HFFc6 (cell line): Measurements from ENCODE around the gene EVC. TPM values are rescaled to one million over a fixed set of nuclear protein-coding genes. Genes with fewer than 3 reads are reported as not detected.
"Not testable (repeated sequence)": the region's sequence is repeated elsewhere in the genome, so short reads cannot be mapped to it uniquely, and the experiment has no call there.

ENCODE experiments used
- DNase-seq: peaks from one replicate; pipeline ENCODE4 v3.0.0-alpha.2; 2018
- H3K27ac Mint-ChIP-seq: 2 replicates; pipeline ENCODE4 v1.8.0; 2020; ENCODE audit warnings: mild to moderate bottlenecking, mixed read lengths
- H3K27me3 Mint-ChIP-seq: 2 replicates; pipeline ENCODE4 v1.8.0; 2021; ENCODE audit warnings: mild to moderate bottlenecking, moderate library complexity, mixed read lengths; ENCODE audit not compliant: insufficient read depth
- H3K36me3 Mint-ChIP-seq: 2 replicates; pipeline ENCODE4 v1.8.0; 2021; ENCODE audit warnings: low read depth, mixed read lengths
- H3K4me1 Mint-ChIP-seq: 2 replicates; pipeline ENCODE4 v1.8.0; 2020; ENCODE audit warnings: low read depth, mixed read lengths
- H3K4me3 Mint-ChIP-seq: 2 replicates; pipeline ENCODE4 v1.8.0; 2020; ENCODE audit warnings: mild to moderate bottlenecking, moderate library complexity, mixed read lengths
- H3K9me3 Mint-ChIP-seq: 2 replicates; pipeline ENCODE4 v1.8.0; 2020; ENCODE audit warnings: mild to moderate bottlenecking, mixed read lengths
- CTCF ChIP-seq: fragments of 200-600 bp; sonication (generic); IDR thresholded peaks from 2 replicates; pipeline ENCODE4 v1.5.0; 2021; ENCODE audit warnings: antibody characterized with exemption, mild to moderate bottlenecking
- total RNA-seq, 6 experiments: library from RNA; stranded (reverse); fragmentation: NEBNext Ultra II Directional; extraction: Animal tissue kit (Norgen Biotek cat#: 25700); gene quantifications; 2 replicates in 1 of 6; 3 replicates in 5 of 6; pipeline ENCODE4 v1.2.3, GENCODE V29; 2021

Gene EVC
- total RNA-seq, 6 experiments from 2014 or later = 30.7 to 40.9 (median 33.7) TPM

- Mint-ChIP-seq H3K4me1 (peaks cover 96% of the 10 kb centered on the region), H3K36me3 (peaks cover 64% of the 10 kb centered on the region), H3K4me3 (no peak overlapping the region), H3K9me3 (0 out of 2 replicates have a peak, but pooled peaks cover under 1% of the 10 kb centered on the region), H3K27ac (peak overlapping the region; percentile 77), H3K27me3 (peaks cover 3% of the 10 kb centered on the region; the same call in 1 of the 2 replicates)
- no peak for TF ChIP-seq CTCF
- no peak for DNase-seq
Observed at GRCh38 chr4:5720980-5721379, 10.0 kb downstream of the EVC start.

GRCh38 chr4:5721923-5722322, 10.9 kb downstream of the EVC start:
- peak overlapping the region; percentile 66 for H3K4me3 Mint-ChIP-seq
- H3K4me1 Mint-ChIP-seq = peaks cover 90% of the 10 kb centered on the region
- peaks cover 3% of the 10 kb centered on the region; the same call in 1 of the 2 replicates for H3K27me3 Mint-ChIP-seq
- DNase-seq = no peak
- H3K36me3 Mint-ChIP-seq = peaks cover 59% of the 10 kb centered on the region
- 0 out of 2 replicates have a peak, but pooled peaks cover 3% of the 10 kb centered on the region for H3K9me3 Mint-ChIP-seq
- peak overlapping the region; percentile 77 for H3K27ac Mint-ChIP-seq
- TF ChIP-seq CTCF = no peak

GRCh38 chr4:5722328-5722727, 11.3 kb downstream of the EVC start:
- Mint-ChIP-seq H3K27ac (peak overlapping the region; percentile 77), H3K36me3 (peaks cover 55% of the 10 kb centered on the region), H3K27me3 (peaks cover 3% of the 10 kb centered on the region; the same call in 1 of the 2 replicates), H3K9me3 (0 out of 2 replicates have a peak, but pooled peaks cover 3% of the 10 kb centered on the region), H3K4me3 (peak overlapping the region; percentile 66), H3K4me1 (peaks cover 86% of the 10 kb centered on the region)
- peak; percentile 68 for DNase-seq
- no peak for TF ChIP-seq CTCF

GRCh38 chr4:5724377-5724776, 13.4 kb downstream of the EVC start:
- peaks cover 49% of the 10 kb centered on the region for H3K36me3 Mint-ChIP-seq
- no peak overlapping the region for H3K4me3 Mint-ChIP-seq
- H3K27ac Mint-ChIP-seq = peak overlapping the region; percentile 35; the same call in 1 of the 2 replicates

GRCh38 chr4:5728412-5728811, 17.4 kb downstream of the EVC start:
- Mint-ChIP-seq H3K4me1 (peaks cover 41% of the 10 kb centered on the region), H3K36me3 (peaks cover 50% of the 10 kb centered on the region)
- not testable (repeated sequence) for H3K9me3 Mint-ChIP-seq, H3K4me3 Mint-ChIP-seq, H3K27me3 Mint-ChIP-seq, H3K27ac Mint-ChIP-seq, DNase-seq

More at GRCh38 chr4:5724377-5724776, 13.4 kb downstream of the EVC start:
- no peak for DNase-seq
- Mint-ChIP-seq H3K9me3 (0 out of 2 replicates have a peak, but pooled peaks cover 3% of the 10 kb centered on the region), H3K27me3 (peaks cover 4% of the 10 kb centered on the region), H3K4me1 (peaks cover 77% of the 10 kb centered on the region)
- TF ChIP-seq CTCF = no peak

- DNase-seq = no peak
- peaks cover 21% of the 10 kb centered on the region for H3K4me1 Mint-ChIP-seq
- H3K27ac Mint-ChIP-seq = no peak overlapping the region
- H3K4me3 Mint-ChIP-seq = no peak overlapping the region
- peaks cover 2% of the 10 kb centered on the region for H3K27me3 Mint-ChIP-seq
- H3K9me3 Mint-ChIP-seq = 0 out of 2 replicates have a peak, but pooled peaks cover 3% of the 10 kb centered on the region
- no peak for TF ChIP-seq CTCF
- H3K36me3 Mint-ChIP-seq = peaks cover 37% of the 10 kb centered on the region
Observed at GRCh38 chr4:5730436-5730835, 19.4 kb downstream of the EVC start.
